Calu3 (cell line): ENCODE measurements around the gene ARMC9. TPM values are rescaled to one million over a fixed set of nuclear protein-coding genes. Genes with fewer than 3 reads are reported as not detected.

Experiments used
- BruUV-seq: library from RNA; stranded (reverse); fragments of 400-500 nt; replicated peaks from 2 replicates; lab custom pipeline; 2021; lab: Mats Ljungman, UMichigan
- CTCF ChIA-PET: fragments of 300-600 bp; sonication (Branson Sonifier 250); formaldehyde crosslinking; loops from one replicate; lab custom pipeline; 2022; ENCODE audit warnings: antibody characterized with exemption; lab: Charles Lee
- DNase-seq: peaks from one replicate; pipeline ENCODE4 v3.0.0; 2022
- H3K27ac Mint-ChIP-seq: one replicate; pipeline ENCODE4 v1.8.0; 2022; ENCODE audit warnings: mixed read lengths; ENCODE audit not compliant: unreplicated experiment
- H3K27me3 Mint-ChIP-seq: one replicate; pipeline ENCODE4 v1.8.0; 2022; ENCODE audit warnings: mixed read lengths; ENCODE audit not compliant: unreplicated experiment
- H3K36me3 Mint-ChIP-seq: one replicate; pipeline ENCODE4 v1.8.0; 2022; ENCODE audit warnings: mild to moderate bottlenecking, moderate library complexity, mixed read lengths; ENCODE audit not compliant: insufficient read depth, unreplicated experiment
- H3K4me1 Mint-ChIP-seq: one replicate; pipeline ENCODE4 v1.8.0; 2022; ENCODE audit warnings: mild to moderate bottlenecking, low read depth, mixed read lengths; ENCODE audit not compliant: unreplicated experiment
- H3K4me3 Mint-ChIP-seq: one replicate; pipeline ENCODE4 v1.8.0; 2022; ENCODE audit warnings: mild to moderate bottlenecking, low read depth, moderate library complexity, mixed read lengths; ENCODE audit not compliant: unreplicated experiment
- H3K9me3 Mint-ChIP-seq: one replicate; pipeline ENCODE4 v1.8.0; 2022; ENCODE audit warnings: low read depth, mixed read lengths; ENCODE audit not compliant: unreplicated experiment
- intact Hi-C: fragments of 100-400 bp; cut with micrococcal nuclease; formaldehyde crosslinking; loops from one replicate; pipeline ENCODE4 v1.10.0; 2022; ENCODE audit not compliant: unreplicated experiment
- total RNA-seq: library from RNA; stranded (reverse); gene quantifications from 2 replicates; pipeline ENCODE4 v1.2.3, GENCODE V29; 2022
- TF ChIP-seq, protein P1 (sequence below): fragments of 200-600 bp; IDR thresholded peaks from one replicate; pipeline ENCODE4 v1.8.0; 2022; ENCODE audit warnings: antibody characterized with exemption; ENCODE audit not compliant: unreplicated experiment

ARMC9 gene
- total RNA-seq, 1 experiment from 2014 or later: 13.6 TPM

DNA sequence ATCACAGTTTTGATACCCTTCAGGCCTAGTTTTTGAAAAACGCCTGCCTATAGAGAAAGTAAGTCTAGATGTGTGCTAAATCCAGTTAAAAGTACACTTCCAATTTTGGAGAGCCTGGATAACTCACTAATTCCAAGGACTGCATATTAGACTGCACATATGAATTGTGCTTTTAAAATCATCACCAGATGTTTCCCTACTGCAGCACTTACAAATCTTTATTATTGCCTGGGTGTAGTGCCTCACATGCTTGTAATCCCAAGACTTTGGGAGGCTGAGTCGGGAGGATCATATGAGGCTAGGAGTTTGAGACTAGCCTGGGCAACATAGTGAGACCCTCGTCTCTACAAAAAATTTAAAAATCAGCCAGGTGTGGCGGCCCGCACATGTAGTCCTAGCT, 37.7 kb upstream of the ARMC9 start:
- Mint-ChIP-seq H3K4me3 (no peak overlapping the region), H3K36me3 (peaks cover 35% of the 10 kb centered on the region), H3K27me3 (no peaks in the 10 kb centered on the region), H3K27ac (no peak overlapping the region), H3K4me1 (peaks cover 26% of the 10 kb centered on the region), H3K9me3 (no peaks in the 10 kb centered on the region)
- TF ChIP-seq, protein P1, sequence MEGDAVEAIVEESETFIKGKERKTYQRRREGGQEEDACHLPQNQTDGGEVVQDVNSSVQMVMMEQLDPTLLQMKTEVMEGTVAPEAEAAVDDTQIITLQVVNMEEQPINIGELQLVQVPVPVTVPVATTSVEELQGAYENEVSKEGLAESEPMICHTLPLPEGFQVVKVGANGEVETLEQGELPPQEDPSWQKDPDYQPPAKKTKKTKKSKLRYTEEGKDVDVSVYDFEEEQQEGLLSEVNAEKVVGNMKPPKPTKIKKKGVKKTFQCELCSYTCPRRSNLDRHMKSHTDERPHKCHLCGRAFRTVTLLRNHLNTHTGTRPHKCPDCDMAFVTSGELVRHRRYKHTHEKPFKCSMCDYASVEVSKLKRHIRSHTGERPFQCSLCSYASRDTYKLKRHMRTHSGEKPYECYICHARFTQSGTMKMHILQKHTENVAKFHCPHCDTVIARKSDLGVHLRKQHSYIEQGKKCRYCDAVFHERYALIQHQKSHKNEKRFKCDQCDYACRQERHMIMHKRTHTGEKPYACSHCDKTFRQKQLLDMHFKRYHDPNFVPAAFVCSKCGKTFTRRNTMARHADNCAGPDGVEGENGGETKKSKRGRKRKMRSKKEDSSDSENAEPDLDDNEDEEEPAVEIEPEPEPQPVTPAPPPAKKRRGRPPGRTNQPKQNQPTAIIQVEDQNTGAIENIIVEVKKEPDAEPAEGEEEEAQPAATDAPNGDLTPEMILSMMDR: no peak
- DNase-seq: no peak
- CTCF ChIA-PET: no interaction called here
- intact Hi-C loops: no loop called here
- BruUV-seq: no TSS peak

DNA sequence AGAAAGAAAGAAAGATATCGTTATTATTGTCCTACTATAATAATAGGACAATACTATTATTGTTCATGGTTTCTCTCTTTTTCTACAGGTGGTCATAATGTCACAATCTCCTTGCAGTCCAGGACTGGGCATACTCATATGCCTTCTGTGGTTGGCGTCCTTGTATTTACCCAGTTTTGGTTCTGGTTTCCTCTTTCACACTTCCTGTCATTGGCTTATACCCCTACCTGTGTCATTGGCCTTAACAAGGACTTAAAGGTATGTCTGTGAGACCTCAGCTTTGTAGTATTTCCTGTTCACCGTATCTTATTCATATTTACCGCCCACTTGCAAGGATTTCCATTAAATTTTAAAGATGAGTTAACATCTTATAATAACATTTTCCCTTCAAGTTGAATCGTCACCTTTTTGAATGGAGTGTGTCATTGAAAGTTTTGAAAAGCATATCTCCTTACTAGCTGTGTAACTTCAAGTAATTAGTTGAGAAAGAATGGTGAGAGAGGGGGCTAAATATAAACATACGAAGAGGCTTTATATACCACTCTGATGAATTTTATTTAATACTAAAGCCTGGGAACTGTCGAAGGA, 37.1 kb upstream of the ARMC9 start:
- TF ChIP-seq, protein P1: no peak
- DNase-seq: no peak
- Mint-ChIP-seq H3K27ac (peak overlapping the region; percentile 93), H3K27me3 (no peaks in the 10 kb centered on the region), H3K36me3 (peaks cover 42% of the 10 kb centered on the region), H3K4me1 (peaks cover 26% of the 10 kb centered on the region), H3K4me3 (peak overlapping the region; percentile 43), H3K9me3 (no peaks in the 10 kb centered on the region)
- no TSS peak for BruUV-seq
- intact Hi-C loops: no loop called here
- CTCF ChIA-PET: no interaction called here

DNA sequence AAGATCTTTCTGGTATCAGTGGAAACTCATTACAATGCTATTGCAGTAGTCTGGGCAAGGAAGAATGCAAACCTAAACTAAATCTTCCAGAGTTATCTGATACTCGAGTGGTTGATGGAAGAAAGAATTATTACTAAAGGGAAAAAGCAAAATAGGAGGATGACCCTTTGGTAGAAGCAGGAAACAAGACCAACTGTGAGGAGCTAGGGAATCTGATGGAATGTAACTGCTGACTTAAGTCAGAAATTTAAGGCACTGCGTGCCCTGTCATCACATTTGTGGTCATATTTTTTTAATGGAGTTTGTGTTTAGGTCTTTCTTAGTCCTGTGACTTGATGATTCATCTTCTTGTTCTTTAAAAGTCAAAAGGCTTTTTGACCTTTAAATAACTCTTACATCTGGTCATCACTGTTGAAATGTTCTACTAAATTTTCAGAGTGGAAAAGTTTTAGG, 36.5 kb upstream of the ARMC9 start:
- Mint-ChIP-seq H3K9me3 (no peaks in the 10 kb centered on the region), H3K27me3 (no peaks in the 10 kb centered on the region), H3K27ac (peak overlapping the region; percentile 93), H3K36me3 (peaks cover 47% of the 10 kb centered on the region), H3K4me1 (peaks cover 26% of the 10 kb centered on the region), H3K4me3 (peak overlapping the region; percentile 43)
- intact Hi-C loops: no loop called here
- DNase-seq: no peak
- TF ChIP-seq, protein P1: no peak
- BruUV-seq: no TSS peak
- CTCF ChIA-PET: interaction anchor here (0.7 kb wide), 1 partner anchor 14 kb away, joined by 3 read pairs; no protein-coding TSS in a partner anchor

DNA sequence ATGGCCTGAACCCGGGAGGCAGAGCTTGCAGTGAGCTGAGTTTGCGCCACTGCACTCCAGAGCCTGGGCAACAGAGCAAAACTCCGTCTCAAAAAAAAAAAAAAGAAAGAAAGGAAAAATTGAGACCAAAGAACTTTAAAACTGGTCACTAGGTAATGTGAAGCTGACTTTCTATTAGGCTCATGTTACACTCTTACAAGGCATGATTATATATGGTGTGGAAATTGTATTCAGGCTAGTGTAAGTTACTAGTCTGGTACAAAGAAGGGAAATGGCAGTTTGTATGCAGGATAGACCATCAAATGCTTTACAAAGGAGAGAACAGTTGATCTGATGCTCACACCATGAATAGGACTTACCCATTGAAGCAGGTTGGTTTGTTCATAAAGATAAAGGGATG, 35.4 kb upstream of the ARMC9 start:
- BruUV-seq: no TSS peak
- no peak overlapping the region for H3K27ac Mint-ChIP-seq
- intact Hi-C loops: no loop called here
- CTCF ChIA-PET: interaction anchor here (0.7 kb wide), 1 partner anchor 179 kb away, joined by 6 read pairs; no protein-coding TSS in a partner anchor
- no peaks in the 10 kb centered on the region for H3K9me3 Mint-ChIP-seq
- H3K27me3 Mint-ChIP-seq: no peaks in the 10 kb centered on the region
- peaks cover 26% of the 10 kb centered on the region for H3K4me1 Mint-ChIP-seq
- H3K36me3 Mint-ChIP-seq: peaks cover 47% of the 10 kb centered on the region
- no peak for DNase-seq
- TF ChIP-seq, protein P1: no peak
- no peak overlapping the region for H3K4me3 Mint-ChIP-seq
